HL-60 (cell line): ENCODE results near the gene TRIO.

Source experiments
- POLR2AphosphoS5 ChIP-seq: IDR thresholded peaks from 2 replicates; pipeline ENCODE4 v1.6.1; 2012; ENCODE audit warnings: low read depth
- TF ChIP-seq, protein P1 (sequence below): IDR thresholded peaks from 2 replicates; pipeline ENCODE4 v1.6.1; 2012; ENCODE audit warnings: low read depth; ENCODE audit not compliant: insufficient replicate concordance

- no peak for TF ChIP-seq POLR2AphosphoS5
- TF ChIP-seq, protein P1, sequence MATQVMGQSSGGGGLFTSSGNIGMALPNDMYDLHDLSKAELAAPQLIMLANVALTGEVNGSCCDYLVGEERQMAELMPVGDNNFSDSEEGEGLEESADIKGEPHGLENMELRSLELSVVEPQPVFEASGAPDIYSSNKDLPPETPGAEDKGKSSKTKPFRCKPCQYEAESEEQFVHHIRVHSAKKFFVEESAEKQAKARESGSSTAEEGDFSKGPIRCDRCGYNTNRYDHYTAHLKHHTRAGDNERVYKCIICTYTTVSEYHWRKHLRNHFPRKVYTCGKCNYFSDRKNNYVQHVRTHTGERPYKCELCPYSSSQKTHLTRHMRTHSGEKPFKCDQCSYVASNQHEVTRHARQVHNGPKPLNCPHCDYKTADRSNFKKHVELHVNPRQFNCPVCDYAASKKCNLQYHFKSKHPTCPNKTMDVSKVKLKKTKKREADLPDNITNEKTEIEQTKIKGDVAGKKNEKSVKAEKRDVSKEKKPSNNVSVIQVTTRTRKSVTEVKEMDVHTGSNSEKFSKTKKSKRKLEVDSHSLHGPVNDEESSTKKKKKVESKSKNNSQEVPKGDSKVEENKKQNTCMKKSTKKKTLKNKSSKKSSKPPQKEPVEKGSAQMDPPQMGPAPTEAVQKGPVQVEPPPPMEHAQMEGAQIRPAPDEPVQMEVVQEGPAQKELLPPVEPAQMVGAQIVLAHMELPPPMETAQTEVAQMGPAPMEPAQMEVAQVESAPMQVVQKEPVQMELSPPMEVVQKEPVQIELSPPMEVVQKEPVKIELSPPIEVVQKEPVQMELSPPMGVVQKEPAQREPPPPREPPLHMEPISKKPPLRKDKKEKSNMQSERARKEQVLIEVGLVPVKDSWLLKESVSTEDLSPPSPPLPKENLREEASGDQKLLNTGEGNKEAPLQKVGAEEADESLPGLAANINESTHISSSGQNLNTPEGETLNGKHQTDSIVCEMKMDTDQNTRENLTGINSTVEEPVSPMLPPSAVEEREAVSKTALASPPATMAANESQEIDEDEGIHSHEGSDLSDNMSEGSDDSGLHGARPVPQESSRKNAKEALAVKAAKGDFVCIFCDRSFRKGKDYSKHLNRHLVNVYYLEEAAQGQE, result no peak
These were observed 163.2 kb downstream of the TRIO start for GRCh38 chr5:14306329-14306815.
